ENCODE data around the gene SPATA16. TPM values are rescaled to one million over a fixed set of nuclear protein-coding genes. Genes with fewer than 3 reads are reported as not detected.

The SPATA16 gene
- total and polyA plus RNA-seq, 2 of the 13 experiments (the other 11 are each of a cell fraction or from before 2014, with no cell fraction given): not detected

GRCh38 chr3:172840913-172841312, 300.1 kb downstream of the SPATA16 start:
- Histone ChIP-seq H2AFZ (ENCODE audit: low read length) (no peak overlapping the region), H3K4me3 (replicated peaks in 1 of 3; ENCODE audit: insufficient read depth in 1 of 3, low read depth in 2 of 3, low read length in 3 of 3) (no peak overlapping the region), H3K4me2 (ENCODE audit: low read depth, low read length) (no peak overlapping the region), H3K79me2 (ENCODE audit: insufficient read depth, low read length) (no peaks in the 10 kb centered on the region), H4K20me1 (ENCODE audit: insufficient read depth, low read length) (no peaks in the 10 kb centered on the region; the same call in 1 of the 2 replicates), H3K4me1 (ENCODE audit: insufficient read depth, low read length) (no peaks in the 10 kb centered on the region), H3K27me3 (ENCODE audit: control insufficient read depth in 1 of 2, insufficient read depth in 2 of 2, low read length in 2 of 2) (peaks cover 0 to 4% of the 10 kb centered on the region in 2 experiments; a peak in 1 of 5 replicates), H3K27ac (ENCODE audit: extremely low read length, insufficient read depth, low read length) (no peak overlapping the region), H3K9me3 (ENCODE audit: low read length) (no peaks in the 10 kb centered on the region), H3K9ac (ENCODE audit: insufficient read depth, low read depth, low read length) (no peak overlapping the region), H3K36me3 (replicated peaks in 1 of 2; ENCODE audit: control insufficient read depth in 1 of 2, insufficient read depth in 2 of 2, low read length in 2 of 2) (no peaks in the 10 kb centered on the region)
- peak; percentile 27 for TF ChIP-seq PCBP2 (optimal IDR thresholded peaks at IDR 0.05; ENCODE audit: low read depth, low read length, poor library complexity, severe bottlenecking)
- no peak for TF ChIP-seq HES4 (CRISPR knock-in tag; IDR thresholded peaks at IDR 0.05; ENCODE audit: borderline replicate concordance)
- FAIRE-seq (no peak), ATAC-seq (no peak), DNase-seq (ENCODE audit: low spot score) (no peak)
- ChIA-PET POLR2A (no interaction called here), CTCF (ENCODE audit: low intra/inter-chr PET ratio, low total read pairs) (no interaction called here)
- BruUV-seq (replicated peaks): no TSS peak
- intact Hi-C loops (cut with micrococcal nuclease; ENCODE audit: unreplicated experiment): no loop called here
- in situ Hi-C loops (cut with HindIII; ENCODE audit: extremely low pct_ligation_motif_present, low pct_unique_long_range_greater_than_20kb): no loop called here
- 3% methylated on average over 4 of the region's 4 CpGs for WGBS (ENCODE audit: low lambda C conversion rate)

GRCh38 chr3:172840463-172840862, 300.6 kb downstream of the SPATA16 start:
- Histone ChIP-seq H3K27ac (ENCODE audit: extremely low read length, insufficient read depth, low read length) (no peak overlapping the region), H3K4me2 (ENCODE audit: low read depth, low read length) (no peak overlapping the region), H3K9me3 (ENCODE audit: low read length) (no peaks in the 10 kb centered on the region), H3K4me3 (replicated peaks in 1 of 3; ENCODE audit: insufficient read depth in 1 of 3, low read depth in 2 of 3, low read length in 3 of 3) (no peak overlapping the region), H2AFZ (ENCODE audit: low read length) (no peak overlapping the region), H4K20me1 (ENCODE audit: insufficient read depth, low read length) (no peaks in the 10 kb centered on the region; the same call in 1 of the 2 replicates), H3K79me2 (ENCODE audit: insufficient read depth, low read length) (no peaks in the 10 kb centered on the region), H3K36me3 (replicated peaks in 1 of 2; ENCODE audit: control insufficient read depth in 1 of 2, insufficient read depth in 2 of 2, low read length in 2 of 2) (no peaks in the 10 kb centered on the region), H3K9ac (ENCODE audit: insufficient read depth, low read depth, low read length) (no peak overlapping the region), H3K4me1 (ENCODE audit: insufficient read depth, low read length) (no peaks in the 10 kb centered on the region), H3K27me3 (ENCODE audit: control insufficient read depth in 1 of 2, insufficient read depth in 2 of 2, low read length in 2 of 2) (peaks cover 0 to 4% of the 10 kb centered on the region in 2 experiments; a peak in 1 of 5 replicates)
- in situ Hi-C loops (cut with HindIII; ENCODE audit: extremely low pct_ligation_motif_present, low pct_unique_long_range_greater_than_20kb) (no loop called here), intact Hi-C loops (cut with micrococcal nuclease; ENCODE audit: unreplicated experiment) (no loop called here)
- 23% methylated on average over 4 of the region's 4 CpGs for WGBS (ENCODE audit: low lambda C conversion rate)
- POLR2A ChIA-PET: no interaction called here
- ATAC-seq (no peak), DNase-seq (ENCODE audit: low spot score) (no peak), FAIRE-seq (no peak)
- BruUV-seq (replicated peaks): no TSS peak
- CTCF ChIA-PET (ENCODE audit: low intra/inter-chr PET ratio, low total read pairs): no interaction called here
- TF ChIP-seq BCL3 (CRISPR knock-in tag; IDR thresholded peaks at IDR 0.05) (no peak), ELF1 (CRISPR knock-in tag; IDR thresholded peaks at IDR 0.05) (no peak), ZNF672 (CRISPR knock-in tag; IDR thresholded peaks at IDR 0.05) (no peak), ZNF687 (CRISPR knock-in tag; IDR thresholded peaks at IDR 0.05) (no peak), KDM5B (CRISPR knock-in tag; IDR thresholded peaks at IDR 0.05; ENCODE audit: borderline replicate concordance) (no peak), ZNF451 (CRISPR knock-in tag; IDR thresholded peaks at IDR 0.05) (no peak), MTF2 (CRISPR knock-in tag; IDR thresholded peaks at IDR 0.05; ENCODE audit: borderline replicate concordance) (no peak), ZNF512B (CRISPR knock-in tag; IDR thresholded peaks at IDR 0.05; ENCODE audit: borderline replicate concordance) (no peak)
